Measurements from ENCODE around the gene ISM1. TPM values are rescaled to one million over a fixed set of nuclear protein-coding genes. Genes with fewer than 3 reads are reported as not detected.

ISM1 gene
- total RNA-seq, 1 experiment from 2014 or later: not detected

DNA sequence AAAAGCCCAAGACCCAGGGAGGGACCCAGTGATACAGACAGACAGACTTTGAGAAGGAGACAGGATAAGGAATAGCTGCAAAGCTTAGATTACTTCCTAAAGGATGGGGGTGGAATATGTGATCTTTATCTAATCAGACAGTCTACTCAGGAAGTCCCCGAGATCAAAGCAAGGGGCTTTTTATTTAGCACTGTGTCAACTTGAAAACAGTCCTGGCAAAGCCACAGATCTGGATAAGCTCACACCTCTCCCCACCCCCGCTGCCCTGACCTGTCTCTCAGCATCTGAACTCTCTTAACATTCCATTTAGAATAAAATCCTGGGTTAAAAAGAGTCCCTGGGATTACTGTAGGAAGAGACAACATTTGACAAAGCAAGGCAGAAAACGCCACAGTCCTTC, 101.5 kb downstream of the ISM1 start:
- Histone ChIP-seq H3K36me3 (ENCODE audit: insufficient read depth, low read length) (no peaks in the 10 kb centered on the region), H2AFZ (ENCODE audit: low read length) (no peak overlapping the region), H4K20me1 (ENCODE audit: insufficient read depth, low read depth, low read length) (no peaks in the 10 kb centered on the region), H3K9me3 (ENCODE audit: low read length) (no peaks in the 10 kb centered on the region), H3K9me2 (replicated peaks; ENCODE audit: insufficient read depth, low read length) (no peaks in the 10 kb centered on the region), H3K27me3 (ENCODE audit: low read length) (no peaks in the 10 kb centered on the region), H3K79me2 (ENCODE audit: low read length) (no peaks in the 10 kb centered on the region), H3K4me1 (ENCODE audit: low read length) (no peaks in the 10 kb centered on the region; the same call in 1 of the 2 replicates), H3K27ac (ENCODE audit: low read length) (no peak overlapping the region), H3K4me2 (ENCODE audit: low read depth, low read length, poor library complexity, severe bottlenecking) (no peak overlapping the region), H3K9ac (ENCODE audit: low read length) (no peak overlapping the region), H3K4me3 (ENCODE audit: low read length) (no peak overlapping the region)
- no peak for DNase-seq

DNA sequence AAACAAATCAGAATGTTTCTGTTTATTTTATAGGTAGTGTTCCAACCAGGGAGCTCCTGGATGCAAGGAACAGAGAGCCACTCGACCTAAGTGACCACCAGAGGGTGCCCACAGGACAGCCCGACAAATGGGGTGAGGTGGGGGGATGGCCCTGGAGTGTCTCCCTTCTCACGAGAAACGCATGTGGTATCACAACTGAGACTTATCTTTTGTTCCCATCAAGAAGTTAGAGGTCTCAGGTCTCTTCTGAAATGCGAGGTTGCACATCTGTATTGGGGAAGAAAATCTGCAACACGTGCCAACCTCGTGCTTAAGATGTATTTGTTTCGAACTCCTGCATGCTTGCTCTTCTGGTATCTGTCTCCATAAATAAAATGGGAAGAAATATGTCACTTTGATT, 104.0 kb downstream of the ISM1 start:
- H3K9me3 ChIP-seq (ENCODE audit: low read length): no peaks in the 10 kb centered on the region
- H3K27me3 ChIP-seq (ENCODE audit: low read length): no peaks in the 10 kb centered on the region
- no peaks in the 10 kb centered on the region for H3K36me3 ChIP-seq (ENCODE audit: insufficient read depth, low read length)
- no peaks in the 10 kb centered on the region for H3K79me2 ChIP-seq (ENCODE audit: low read length)
- peak; percentile 63 for DNase-seq
- H3K9ac ChIP-seq (ENCODE audit: low read length): no peak overlapping the region
- H3K27ac ChIP-seq (ENCODE audit: low read length): no peak overlapping the region
- H3K9me2 ChIP-seq (replicated peaks; ENCODE audit: insufficient read depth, low read length): no peaks in the 10 kb centered on the region
- H2AFZ ChIP-seq (ENCODE audit: low read length): no peak overlapping the region
- no peak overlapping the region for H3K4me3 ChIP-seq (ENCODE audit: low read length)
- no peaks in the 10 kb centered on the region; the same call in 1 of the 2 replicates for H3K4me1 ChIP-seq (ENCODE audit: low read length)
- peak overlapping the region; percentile 8 for H3K4me2 ChIP-seq (ENCODE audit: low read depth, low read length, poor library complexity, severe bottlenecking)
- no peaks in the 10 kb centered on the region for H4K20me1 ChIP-seq (ENCODE audit: insufficient read depth, low read depth, low read length)

DNA sequence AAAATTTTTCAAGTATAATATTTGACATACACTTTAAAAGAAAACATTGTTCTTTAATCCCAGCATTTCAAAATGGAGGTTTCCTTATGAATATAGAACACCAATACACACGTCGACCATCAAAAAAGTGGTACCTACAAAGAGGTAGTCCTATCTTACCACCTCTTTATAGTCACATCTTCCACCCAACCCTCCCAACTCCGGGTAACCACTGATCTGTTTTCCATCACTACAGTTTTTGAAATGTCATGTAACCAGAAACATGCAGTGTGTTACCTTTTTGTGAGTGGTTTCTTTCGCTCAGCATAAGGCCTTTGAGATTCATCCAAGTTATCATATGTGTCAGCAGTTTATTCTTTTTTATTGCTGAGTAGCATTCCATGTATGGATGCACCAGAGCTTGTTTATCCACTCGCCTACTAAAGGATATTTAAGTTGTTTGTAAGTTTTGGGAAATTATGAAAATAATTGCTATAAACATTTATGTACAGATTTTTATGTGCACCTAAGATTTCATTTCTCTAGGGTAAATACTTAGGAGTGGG, 104.8 kb downstream of the ISM1 start:
- no peaks in the 10 kb centered on the region for H3K9me3 ChIP-seq (ENCODE audit: low read length)
- H3K27ac ChIP-seq (ENCODE audit: low read length): no peak overlapping the region
- H3K79me2 ChIP-seq (ENCODE audit: low read length): no peaks in the 10 kb centered on the region
- no peak overlapping the region for H3K4me3 ChIP-seq (ENCODE audit: low read length)
- no peaks in the 10 kb centered on the region for H3K9me2 ChIP-seq (replicated peaks; ENCODE audit: insufficient read depth, low read length)
- H3K36me3 ChIP-seq (ENCODE audit: insufficient read depth, low read length): no peaks in the 10 kb centered on the region
- no peak overlapping the region for H2AFZ ChIP-seq (ENCODE audit: low read length)
- H3K27me3 ChIP-seq (ENCODE audit: low read length): no peaks in the 10 kb centered on the region
- DNase-seq: no peak
- no peaks in the 10 kb centered on the region; the same call in 1 of the 2 replicates for H3K4me1 ChIP-seq (ENCODE audit: low read length)
- no peak overlapping the region for H3K4me2 ChIP-seq (ENCODE audit: low read depth, low read length, poor library complexity, severe bottlenecking)
- no peak overlapping the region for H3K9ac ChIP-seq (ENCODE audit: low read length)
- no peaks in the 10 kb centered on the region for H4K20me1 ChIP-seq (ENCODE audit: insufficient read depth, low read depth, low read length)

DNA sequence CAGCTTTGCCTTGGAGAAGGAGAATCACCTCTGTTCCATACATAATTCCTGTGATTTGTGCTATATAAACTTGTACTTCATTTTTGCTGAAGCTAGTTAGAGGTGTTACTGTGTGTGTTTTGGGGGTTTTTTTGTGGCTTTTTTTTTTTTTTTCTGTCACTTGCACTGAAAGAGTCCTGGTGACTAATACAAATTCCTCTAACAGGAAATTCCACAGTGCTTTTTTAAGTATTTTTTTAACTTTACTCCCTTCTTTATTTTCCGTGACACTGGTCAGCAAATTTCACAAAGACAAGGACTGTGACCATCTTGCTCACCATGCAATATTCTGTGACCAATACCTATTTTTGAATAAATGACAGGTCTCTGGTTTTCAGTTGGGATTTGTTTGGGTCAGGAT, 110.5 kb downstream of the ISM1 start:
- Histone ChIP-seq H3K27ac (ENCODE audit: low read length) (no peak overlapping the region), H2AFZ (ENCODE audit: low read length) (no peak overlapping the region), H4K20me1 (ENCODE audit: insufficient read depth, low read depth, low read length) (no peaks in the 10 kb centered on the region), H3K4me2 (ENCODE audit: low read depth, low read length, poor library complexity, severe bottlenecking) (no peak overlapping the region), H3K27me3 (ENCODE audit: low read length) (no peaks in the 10 kb centered on the region), H3K79me2 (ENCODE audit: low read length) (no peaks in the 10 kb centered on the region), H3K9me3 (ENCODE audit: low read length) (no peaks in the 10 kb centered on the region), H3K9me2 (replicated peaks; ENCODE audit: insufficient read depth, low read length) (no peaks in the 10 kb centered on the region), H3K9ac (ENCODE audit: low read length) (no peak overlapping the region), H3K4me3 (ENCODE audit: low read length) (no peak overlapping the region), H3K36me3 (ENCODE audit: insufficient read depth, low read length) (no peaks in the 10 kb centered on the region), H3K4me1 (ENCODE audit: low read length) (no peaks in the 10 kb centered on the region)
- DNase-seq: no peak

DNA sequence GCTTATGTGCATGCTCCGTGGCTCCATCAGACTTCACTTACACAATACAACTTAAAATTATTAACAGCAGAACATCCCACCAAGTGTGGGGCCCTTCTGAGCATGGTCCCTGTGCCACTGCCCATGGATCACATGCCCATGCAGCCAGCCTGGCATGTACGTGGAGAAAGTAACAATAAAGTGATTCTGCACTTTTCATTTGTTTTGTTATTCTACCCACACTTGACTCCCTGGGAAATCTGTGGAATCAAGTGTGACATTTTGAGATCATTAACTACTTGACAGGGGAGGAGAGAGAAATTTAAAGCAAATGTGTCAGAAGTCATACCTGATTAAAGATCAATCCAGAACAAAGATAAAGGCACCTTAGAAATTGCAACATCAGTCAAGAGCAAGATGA, 112.0 kb downstream of the ISM1 start:
- H3K27ac ChIP-seq (ENCODE audit: low read length): no peak overlapping the region
- no peak for DNase-seq
- H3K4me3 ChIP-seq (ENCODE audit: low read length): no peak overlapping the region
- no peak overlapping the region for H2AFZ ChIP-seq (ENCODE audit: low read length)
- no peak overlapping the region for H3K9ac ChIP-seq (ENCODE audit: low read length)
- no peaks in the 10 kb centered on the region for H3K79me2 ChIP-seq (ENCODE audit: low read length)
- no peaks in the 10 kb centered on the region for H3K27me3 ChIP-seq (ENCODE audit: low read length)
- no peak overlapping the region for H3K4me2 ChIP-seq (ENCODE audit: low read depth, low read length, poor library complexity, severe bottlenecking)
- no peaks in the 10 kb centered on the region for H4K20me1 ChIP-seq (ENCODE audit: insufficient read depth, low read depth, low read length)
- no peaks in the 10 kb centered on the region for H3K4me1 ChIP-seq (ENCODE audit: low read length)
- no peaks in the 10 kb centered on the region for H3K36me3 ChIP-seq (ENCODE audit: insufficient read depth, low read length)
- no peaks in the 10 kb centered on the region for H3K9me2 ChIP-seq (replicated peaks; ENCODE audit: insufficient read depth, low read length)
- no peaks in the 10 kb centered on the region for H3K9me3 ChIP-seq (ENCODE audit: low read length)

DNA sequence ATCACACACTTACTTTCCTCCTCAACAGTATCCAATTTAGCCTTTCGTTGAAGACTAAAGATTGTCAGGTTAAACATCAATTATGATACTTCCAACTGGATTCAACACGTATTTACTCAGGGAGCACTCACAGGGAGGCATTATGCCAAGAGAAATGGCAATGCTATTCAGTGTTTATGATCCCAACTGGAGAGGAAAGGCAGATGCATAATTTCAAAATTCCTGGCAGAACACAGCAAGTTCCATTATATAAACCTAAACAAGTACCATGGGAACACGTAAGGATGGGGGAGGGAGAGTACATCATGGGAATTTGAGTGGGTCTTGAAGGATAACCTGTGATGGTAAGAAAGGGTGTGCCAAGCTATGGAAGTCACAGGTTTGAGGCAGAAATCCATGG, 112.7 kb downstream of the ISM1 start:
- no peaks in the 10 kb centered on the region for H3K27me3 ChIP-seq (ENCODE audit: low read length)
- no peak for DNase-seq
- H3K4me3 ChIP-seq (ENCODE audit: low read length): no peak overlapping the region
- no peak overlapping the region for H2AFZ ChIP-seq (ENCODE audit: low read length)
- no peak overlapping the region for H3K4me2 ChIP-seq (ENCODE audit: low read depth, low read length, poor library complexity, severe bottlenecking)
- no peaks in the 10 kb centered on the region for H3K9me3 ChIP-seq (ENCODE audit: low read length)
- no peak overlapping the region for H3K27ac ChIP-seq (ENCODE audit: low read length)
- H3K79me2 ChIP-seq (ENCODE audit: low read length): no peaks in the 10 kb centered on the region
- H4K20me1 ChIP-seq (ENCODE audit: insufficient read depth, low read depth, low read length): no peaks in the 10 kb centered on the region
- no peaks in the 10 kb centered on the region for H3K9me2 ChIP-seq (replicated peaks; ENCODE audit: insufficient read depth, low read length)
- H3K4me1 ChIP-seq (ENCODE audit: low read length): no peaks in the 10 kb centered on the region
- H3K36me3 ChIP-seq (ENCODE audit: insufficient read depth, low read length): no peaks in the 10 kb centered on the region
- H3K9ac ChIP-seq (ENCODE audit: low read length): no peak overlapping the region

DNA sequence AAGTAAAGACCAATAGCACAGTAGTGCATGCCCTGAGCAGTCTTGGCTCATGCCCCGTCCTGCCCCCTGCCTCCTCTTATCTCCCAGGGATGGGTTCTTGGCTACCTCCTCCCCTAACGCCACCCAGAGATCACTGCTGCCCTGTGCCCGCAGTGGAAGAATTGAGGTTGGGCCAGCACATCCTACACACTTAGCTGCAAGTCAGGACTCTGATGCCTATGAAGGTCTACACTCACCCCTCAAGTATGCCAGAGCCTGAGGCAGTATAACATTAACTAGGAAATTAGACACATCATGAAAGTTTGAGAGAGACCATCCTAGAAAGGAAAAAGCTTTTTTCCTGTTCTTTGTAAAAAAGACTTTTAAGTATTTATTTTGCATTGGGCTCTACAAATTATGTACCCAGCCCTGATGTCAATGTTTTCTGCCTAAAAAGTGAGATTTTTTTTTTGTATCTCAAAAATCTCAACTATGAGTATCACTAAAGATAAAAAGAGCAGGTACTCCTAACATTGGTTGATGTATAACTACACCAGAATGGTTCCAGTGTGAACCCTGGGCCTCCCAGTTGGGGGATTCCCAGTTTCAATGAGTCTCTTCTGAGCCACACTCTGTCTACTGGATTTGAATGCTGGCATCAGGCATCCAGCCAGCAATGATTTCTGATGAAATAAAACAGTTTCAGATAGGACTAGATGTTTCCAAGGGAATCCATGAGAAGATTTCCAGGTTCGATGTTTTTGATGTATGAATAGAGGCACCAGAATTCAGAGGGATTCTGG, 115.4 kb downstream of the ISM1 start:
- Histone ChIP-seq H3K9me3 (ENCODE audit: low read length) (no peaks in the 10 kb centered on the region), H3K79me2 (ENCODE audit: low read length) (no peaks in the 10 kb centered on the region), H3K9ac (ENCODE audit: low read length) (no peak overlapping the region), H3K27ac (ENCODE audit: low read length) (no peak overlapping the region), H3K4me2 (ENCODE audit: low read depth, low read length, poor library complexity, severe bottlenecking) (no peak overlapping the region), H3K4me1 (ENCODE audit: low read length) (no peaks in the 10 kb centered on the region), H4K20me1 (ENCODE audit: insufficient read depth, low read depth, low read length) (no peaks in the 10 kb centered on the region), H2AFZ (ENCODE audit: low read length) (no peak overlapping the region), H3K27me3 (ENCODE audit: low read length) (no peaks in the 10 kb centered on the region), H3K4me3 (ENCODE audit: low read length) (no peak overlapping the region), H3K9me2 (replicated peaks; ENCODE audit: insufficient read depth, low read length) (no peaks in the 10 kb centered on the region), H3K36me3 (ENCODE audit: insufficient read depth, low read length) (no peaks in the 10 kb centered on the region)
- DNase-seq: no peak

DNA sequence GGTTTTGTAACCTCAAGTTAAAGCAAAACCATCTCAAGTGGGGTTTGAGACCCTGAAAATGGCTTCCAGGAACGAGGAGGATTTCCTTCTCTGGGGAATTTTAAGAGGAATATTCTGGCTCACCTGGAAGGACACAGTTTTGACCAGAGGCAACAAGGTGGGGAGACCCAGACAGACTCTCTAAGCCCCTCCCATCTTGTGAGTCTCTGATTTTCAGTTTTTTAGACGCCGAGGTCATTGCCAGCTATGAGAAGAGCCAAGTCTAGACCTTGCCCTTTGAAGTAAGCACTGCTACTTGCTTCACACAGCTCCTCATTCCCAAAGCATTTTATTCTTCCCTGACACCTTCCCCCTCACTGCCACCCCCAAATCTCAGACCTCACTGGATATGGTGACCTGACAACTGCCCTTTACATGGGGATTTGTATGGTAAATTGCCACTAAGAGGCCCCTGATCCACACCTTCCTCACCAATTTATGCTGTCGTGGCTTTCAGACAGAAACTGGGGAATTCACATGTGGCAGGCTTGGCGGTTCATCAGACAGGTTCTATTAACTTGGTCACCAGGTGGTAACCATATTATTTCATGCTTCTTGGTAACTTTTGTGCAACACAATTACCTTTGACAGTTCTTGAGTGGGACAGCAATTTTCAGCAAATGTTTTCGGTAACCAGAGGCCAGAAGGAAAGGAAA, 116.2 kb downstream of the ISM1 start:
- no peak for DNase-seq
- Histone ChIP-seq H4K20me1 (ENCODE audit: insufficient read depth, low read depth, low read length) (no peaks in the 10 kb centered on the region), H3K27me3 (ENCODE audit: low read length) (no peaks in the 10 kb centered on the region), H3K79me2 (ENCODE audit: low read length) (no peaks in the 10 kb centered on the region), H2AFZ (ENCODE audit: low read length) (no peak overlapping the region), H3K4me3 (ENCODE audit: low read length) (no peak overlapping the region), H3K9ac (ENCODE audit: low read length) (no peak overlapping the region), H3K9me3 (ENCODE audit: low read length) (no peaks in the 10 kb centered on the region), H3K36me3 (ENCODE audit: insufficient read depth, low read length) (no peaks in the 10 kb centered on the region), H3K9me2 (replicated peaks; ENCODE audit: insufficient read depth, low read length) (no peaks in the 10 kb centered on the region), H3K27ac (ENCODE audit: low read length) (no peak overlapping the region), H3K4me1 (ENCODE audit: low read length) (no peaks in the 10 kb centered on the region), H3K4me2 (ENCODE audit: low read depth, low read length, poor library complexity, severe bottlenecking) (no peak overlapping the region)

Measured in Karpas-422 (cell line).